ENCODE results near the gene ARAP3. TPM values are rescaled to one million over a fixed set of nuclear protein-coding genes. Genes with fewer than 3 reads are reported as not detected.

The ARAP3 gene
- total and polyA plus RNA-seq, 3 donors from 2014 or later: 4.0 to 4.8 (median 4.1) TPM

GRCh38 chr5:141675672-141676071 lies 6.4 kb downstream of the ARAP3 start:
- TF ChIP-seq CTCF (IDR thresholded peaks at IDR 0.05): no peak
- no peak for TF ChIP-seq POLR2A (IDR thresholded peaks at IDR 0.05)

GRCh38 chr5:141674747-141675146 lies 7.3 kb downstream of the ARAP3 start:
- no peak for TF ChIP-seq CTCF (IDR thresholded peaks at IDR 0.05)
- Histone ChIP-seq H3K9me3 (no peaks in the 10 kb centered on the region), H3K27ac (no peak overlapping the region), H3K4me3 (no peak overlapping the region), H3K4me1 (no peaks in the 10 kb centered on the region), H3K36me3 (ENCODE audit: low read depth, missing control alignments) (no peaks in the 10 kb centered on the region), H3K27me3 (no peaks in the 10 kb centered on the region)
- WGBS, 2 donors: 78 to 79% methylated on average over 5 of the region's 5 CpGs
- intact Hi-C loops (cut with DNase I; ENCODE audit: low total_unique reads): no loop called here
- no peak for DNase-seq

More at GRCh38 chr5:141675672-141676071, 6.4 kb downstream of the ARAP3 start:
- Histone ChIP-seq H3K36me3 (ENCODE audit: low read depth, missing control alignments) (no peaks in the 10 kb centered on the region), H3K27me3 (no peaks in the 10 kb centered on the region), H3K27ac (no peak overlapping the region), H3K4me3 (no peak overlapping the region), H3K4me1 (no peaks in the 10 kb centered on the region), H3K9me3 (no peaks in the 10 kb centered on the region)
- 74 to 87% methylated on average over 4 of the region's 4 CpGs for WGBS, 2 donors
- intact Hi-C loops (cut with DNase I; ENCODE audit: low total_unique reads): no loop called here
- DNase-seq: no peak

- intact Hi-C loops (cut with DNase I; ENCODE audit: low total_unique reads): no loop called here
- H3K36me3 ChIP-seq (ENCODE audit: low read depth, missing control alignments): no peaks in the 10 kb centered on the region
- WGBS, 2 donors: 76% methylated on average over 8 to 15 of the region's 19 CpGs
- TF ChIP-seq CTCF (IDR thresholded peaks at IDR 0.05): no peak
- TF ChIP-seq POLR2A (IDR thresholded peaks at IDR 0.05): no peak
- H3K4me3 ChIP-seq: no peak overlapping the region
- DNase-seq: no peak
- no peak overlapping the region for H3K27ac ChIP-seq
- no peaks in the 10 kb centered on the region for H3K9me3 ChIP-seq
- no peaks in the 10 kb centered on the region for H3K27me3 ChIP-seq
- H3K4me1 ChIP-seq: peaks cover 8% of the 10 kb centered on the region
Measured at GRCh38 chr5:141672841-141673813, 8.9 kb downstream of the ARAP3 start.

GRCh38 chr5:141672071-141672840 lies 9.8 kb downstream of the ARAP3 start:
- no peak for DNase-seq
- 93 to 96% methylated on average over 9 to 21 of the region's 23 CpGs for WGBS, 2 donors
- TF ChIP-seq POLR2A (IDR thresholded peaks at IDR 0.05) (no peak), CTCF (IDR thresholded peaks at IDR 0.05) (no peak)
- no peaks in the 10 kb centered on the region for H3K9me3 ChIP-seq
- no peaks in the 10 kb centered on the region for H3K36me3 ChIP-seq (ENCODE audit: low read depth, missing control alignments)
- H3K4me1 ChIP-seq: peaks cover 8% of the 10 kb centered on the region
- H3K27ac ChIP-seq: no peak overlapping the region
- no peak overlapping the region for H3K4me3 ChIP-seq
- intact Hi-C loops (cut with DNase I; ENCODE audit: low total_unique reads): no loop called here
- no peaks in the 10 kb centered on the region for H3K27me3 ChIP-seq

Data from testis (tissue), 3 donors.